GM23248 (cell line): ENCODE data around the gene PPFIBP2. TPM values are rescaled to one million over a fixed set of nuclear protein-coding genes. Genes with fewer than 3 reads are reported as not detected.

Source experiments
- DNase-seq: peaks from one replicate; pipeline ENCODE4 v3.0.0-alpha.2; 2015
- H2AFZ ChIP-seq: fragments of 200-600 bp; sonication (generic); 2 replicates; pipeline ENCODE4 v1.6.1; 2016; ENCODE audit warnings: antibody characterized with exemption
- H3F3A ChIP-seq: fragments of 200-600 bp; sonication (generic); 2 replicates; pipeline ENCODE4 v1.6.1; 2016; ENCODE audit warnings: mild to moderate bottlenecking, antibody characterized with exemption, mixed run types; ENCODE audit not compliant: insufficient read depth
- H3K27ac ChIP-seq: fragments of 200-600 bp; sonication (generic); 2 replicates; pipeline ENCODE4 v1.5.1; 2016; ENCODE audit warnings: mild to moderate bottlenecking
- H3K27me3 ChIP-seq: fragments of 200-600 bp; sonication (generic); replicated peaks from 2 replicates; pipeline ENCODE4 v1.6.1; 2016; ENCODE audit warnings: mild to moderate bottlenecking; ENCODE audit not compliant: insufficient read depth
- H3K36me3 ChIP-seq: fragments of 200-600 bp; sonication (generic); 2 replicates; pipeline ENCODE4 v1.6.1; 2016; ENCODE audit warnings: low read depth, mild to moderate bottlenecking
- H3K4me1 ChIP-seq: fragments of 200-600 bp; sonication (generic); 2 replicates; pipeline ENCODE4 v1.6.1; 2016; ENCODE audit warnings: mild to moderate bottlenecking; ENCODE audit not compliant: insufficient read depth
- H3K4me2 ChIP-seq: fragments of 200-600 bp; sonication (generic); one replicate; pipeline ENCODE4 v1.6.1; 2016; ENCODE audit warnings: mild to moderate bottlenecking; ENCODE audit not compliant: unreplicated experiment
- H3K4me3 ChIP-seq: fragments of 200-600 bp; sonication (generic); 2 replicates; pipeline ENCODE4 v1.5.1; 2016; ENCODE audit warnings: mild to moderate bottlenecking
- H3K79me2 ChIP-seq: fragments of 200-600 bp; sonication (generic); 2 replicates; pipeline ENCODE4 v1.6.1; 2016; ENCODE audit warnings: mild to moderate bottlenecking; ENCODE audit not compliant: insufficient read depth
- H3K9ac ChIP-seq: fragments of 200-600 bp; sonication (generic); 2 replicates; pipeline ENCODE4 v1.6.1; 2016; ENCODE audit warnings: mild to moderate bottlenecking
- H3K9me2 ChIP-seq: fragments of 200-600 bp; sonication (generic); 2 replicates; pipeline ENCODE4 v1.6.1; 2016; ENCODE audit warnings: mixed run types, mild to moderate bottlenecking, moderate library complexity; ENCODE audit not compliant: insufficient read depth
- H3K9me3 ChIP-seq: fragments of 200-600 bp; sonication (generic); one replicate; pipeline ENCODE4 v1.6.1; 2017; ENCODE audit warnings: low read depth
- H4K20me1 ChIP-seq: fragments of 200-600 bp; sonication (generic); 2 replicates; pipeline ENCODE4 v1.6.0; 2016; ENCODE audit not compliant: insufficient read depth
- EZH2 ChIP-seq: fragments of 200-600 bp; sonication (generic); IDR thresholded peaks from 2 replicates; pipeline ENCODE4 v1.6.1; 2018; ENCODE audit warnings: antibody characterized with exemption, mild to moderate bottlenecking; ENCODE audit not compliant: insufficient read depth, poor library complexity, severe bottlenecking
- EZH2phosphoT487 ChIP-seq: fragments of 200-600 bp; sonication (generic); IDR thresholded peaks from 2 replicates; pipeline ENCODE4 v1.6.1; 2018; ENCODE audit warnings: antibody characterized with exemption, moderate library complexity, mild to moderate bottlenecking, low read depth; ENCODE audit not compliant: insufficient read depth
- WGBS, 2 experiments: methylation state at CpG; one replicate each; pipeline ENCODE4 v1.1.6; 2015 to 2017; ENCODE audit warnings: low lambda C conversion rate in 2 of 2, low coverage in 1 of 2; ENCODE audit errors: missing lambda C conversion rate in 2 of 2; 5-methylcytosine and 5-hydroxymethylcytosine counted together
- in situ Hi-C: fragments of 300-500 bp; cut with MboI; formaldehyde crosslinking; loops from 2 replicates; pipeline ENCODE4 v1.15.0; 2020
- polyA plus RNA-seq: library from polyadenylated mRNA; unstranded; fragments of >200 nt; fragmentation: Nextera tagmentation; extraction: Ambion mirVana; gene quantifications from 2 replicates; pipeline ENCODE4 v1.2.1, GENCODE V29; 2016
- total RNA-seq: library from RNA; depleted of rRNA; stranded (reverse); fragments of >200 nt; shearing (Covaris generic); gene quantifications from 2 replicates; pipeline ENCODE4 v1.2.3, GENCODE V29; 2014

The PPFIBP2 gene
- total and polyA plus RNA-seq, 2 experiments from 2014 or later = 4.1 to 5.9 TPM

- Histone ChIP-seq H3K27ac (no peak overlapping the region), H2AFZ (no peak overlapping the region), H3K36me3 (no peaks in the 10 kb centered on the region), H3K4me1 (no peaks in the 10 kb centered on the region), H3K27me3 (no peaks in the 10 kb centered on the region), H3K9me2 (no peaks in the 10 kb centered on the region), H3F3A (no peaks in the 10 kb centered on the region), H3K9ac (no peak overlapping the region), H3K4me2 (no peak overlapping the region), H3K79me2 (no peaks in the 10 kb centered on the region), H3K4me3 (no peak overlapping the region), H3K9me3 (no peaks in the 10 kb centered on the region), H4K20me1 (no peaks in the 10 kb centered on the region)
- DNase-seq = no peak
- 23 to 47% methylated on average over 2 of the region's 2 CpGs for WGBS, 2 experiments
- no peak for TF ChIP-seq EZH2
- no peak for TF ChIP-seq EZH2phosphoT487
- in situ Hi-C loops = no loop called here
Measured at GRCh38 chr11:7563281-7563680, 49.5 kb downstream of the PPFIBP2 start.

GRCh38 chr11:7564803-7565202 is 51.0 kb downstream of the PPFIBP2 start:
- no peaks in the 10 kb centered on the region for H3K27me3 ChIP-seq
- H3K4me3 ChIP-seq = no peak overlapping the region
- H3K79me2 ChIP-seq = no peaks in the 10 kb centered on the region
- H3K27ac ChIP-seq = no peak overlapping the region
- no peaks in the 10 kb centered on the region for H3K36me3 ChIP-seq
- no peaks in the 10 kb centered on the region for H3F3A ChIP-seq
- no peak for TF ChIP-seq EZH2
- no peak for TF ChIP-seq EZH2phosphoT487
- no peaks in the 10 kb centered on the region for H3K9me3 ChIP-seq
- no peaks in the 10 kb centered on the region for H4K20me1 ChIP-seq
- 48 to 65% methylated on average over 2 of the region's 2 CpGs for WGBS, 2 experiments
- no peak overlapping the region for H3K4me2 ChIP-seq
- H3K9ac ChIP-seq = no peak overlapping the region
- no peak for DNase-seq
- H3K9me2 ChIP-seq = no peaks in the 10 kb centered on the region
- no peak overlapping the region for H2AFZ ChIP-seq
- no peaks in the 10 kb centered on the region for H3K4me1 ChIP-seq
- in situ Hi-C loops = no loop called here

- WGBS, 2 experiments = 48 to 61% methylated on average over 1 of the region's 1 CpG
- no peak overlapping the region for H3K27ac ChIP-seq
- no peaks in the 10 kb centered on the region for H3K9me2 ChIP-seq
- in situ Hi-C loops = no loop called here
- H3K36me3 ChIP-seq = no peaks in the 10 kb centered on the region
- H3K9ac ChIP-seq = no peak overlapping the region
- H3K4me2 ChIP-seq = no peak overlapping the region
- H3K27me3 ChIP-seq = no peaks in the 10 kb centered on the region
- H2AFZ ChIP-seq = no peak overlapping the region
- DNase-seq = no peak
- no peaks in the 10 kb centered on the region for H3K79me2 ChIP-seq
- TF ChIP-seq EZH2 = no peak
- TF ChIP-seq EZH2phosphoT487 = no peak
- H3K4me3 ChIP-seq = no peak overlapping the region
- H3F3A ChIP-seq = no peaks in the 10 kb centered on the region
- H3K4me1 ChIP-seq = peaks cover 9% of the 10 kb centered on the region
- H4K20me1 ChIP-seq = no peaks in the 10 kb centered on the region
- H3K9me3 ChIP-seq = no peaks in the 10 kb centered on the region
Measured at GRCh38 chr11:7567311-7567710, 53.5 kb downstream of the PPFIBP2 start.

GRCh38 chr11:7569044-7569443 is 55.2 kb downstream of the PPFIBP2 start:
- no peak for DNase-seq
- 42 to 43% methylated on average over 1 of the region's 1 CpG for WGBS, 2 experiments
- in situ Hi-C loops = no loop called here

GRCh38 chr11:7570241-7570640 is 56.4 kb downstream of the PPFIBP2 start:
- Histone ChIP-seq H3K9me2 (no peaks in the 10 kb centered on the region), H3K4me2 (no peak overlapping the region), H4K20me1 (no peaks in the 10 kb centered on the region), H2AFZ (no peak overlapping the region), H3K27ac (no peak overlapping the region), H3K9ac (no peak overlapping the region), H3K36me3 (no peaks in the 10 kb centered on the region), H3K27me3 (no peaks in the 10 kb centered on the region), H3K9me3 (no peaks in the 10 kb centered on the region), H3K79me2 (no peaks in the 10 kb centered on the region), H3K4me3 (no peak overlapping the region), H3K4me1 (peaks cover 23% of the 10 kb centered on the region), H3F3A (peaks cover 9% of the 10 kb centered on the region; the same call in 1 of the 2 replicates)
- WGBS, 2 experiments = 6 to 14% methylated on average over 2 of the region's 2 CpGs
- no peak for DNase-seq
- TF ChIP-seq EZH2 (no peak), EZH2phosphoT487 (no peak)
- in situ Hi-C loops = loop anchor here (5.0 kb wide), 1 partner anchor 82 kb away; no protein-coding TSS in a partner anchor

More at GRCh38 chr11:7569044-7569443, 55.2 kb downstream of the PPFIBP2 start:
- H3K27me3 ChIP-seq = no peaks in the 10 kb centered on the region
- H3K27ac ChIP-seq = no peak overlapping the region
- TF ChIP-seq EZH2 (no peak), EZH2phosphoT487 (no peak)
- H4K20me1 ChIP-seq = no peaks in the 10 kb centered on the region
- no peaks in the 10 kb centered on the region for H3K36me3 ChIP-seq
- H3F3A ChIP-seq = peaks cover 9% of the 10 kb centered on the region; the same call in 1 of the 2 replicates
- no peak overlapping the region for H2AFZ ChIP-seq
- H3K79me2 ChIP-seq = no peaks in the 10 kb centered on the region
- H3K9me2 ChIP-seq = no peaks in the 10 kb centered on the region
- no peaks in the 10 kb centered on the region for H3K9me3 ChIP-seq
- H3K4me1 ChIP-seq = peaks cover 23% of the 10 kb centered on the region
- no peak overlapping the region for H3K9ac ChIP-seq
- H3K4me2 ChIP-seq = no peak overlapping the region
- H3K4me3 ChIP-seq = no peak overlapping the region
